ENCODE results near the gene FLACC1. TPM values are rescaled to one million over a fixed set of nuclear protein-coding genes. Genes with fewer than 3 reads are reported as not detected.
"Not testable (repeated sequence)": the region's sequence is repeated elsewhere in the genome, so short reads cannot be mapped to it uniquely, and the experiment has no call there.

FLACC1 gene
- polyA plus RNA-seq, 3 donors: 1.0 to 2.3 (median 2.3) TPM

DNA sequence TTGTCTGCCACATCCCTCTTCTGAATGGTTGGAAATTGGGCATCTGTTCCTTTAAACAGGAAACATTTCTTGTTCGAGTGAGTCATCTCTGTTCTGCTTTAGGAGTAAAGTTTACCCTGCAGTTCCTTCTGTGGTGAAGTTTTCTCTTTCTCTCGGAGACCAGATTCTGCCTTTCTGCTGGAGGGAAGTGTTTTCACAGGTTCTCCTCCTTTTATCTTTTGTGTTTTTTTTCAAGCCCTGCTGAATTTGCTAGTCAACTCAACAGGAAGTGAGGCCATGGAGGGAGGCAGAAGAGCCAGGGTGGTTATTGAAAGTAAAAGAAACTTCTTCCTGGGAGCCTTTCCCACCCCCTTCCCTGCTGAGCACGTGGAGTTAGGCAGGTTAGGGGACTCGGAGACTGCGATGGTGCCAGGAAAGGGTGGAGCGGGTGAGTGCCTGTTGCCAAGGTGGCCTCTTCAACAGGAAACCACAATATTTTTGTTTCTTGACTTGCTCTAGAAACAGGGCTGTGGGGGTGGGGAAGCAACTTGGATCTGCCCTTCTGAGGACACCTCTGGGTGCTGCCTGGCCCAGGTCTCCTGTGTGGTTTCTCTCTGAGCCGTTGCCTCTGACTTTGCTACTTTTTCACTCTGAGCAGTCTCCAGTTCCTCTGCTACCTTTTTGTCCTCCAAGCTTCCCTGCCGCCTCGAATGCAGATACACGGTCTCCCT, 99.0 kb downstream of the FLACC1 start:
- DNase-seq (ENCODE audit: low read depth in 3 of 3, low spot score in 2 of 3): peak in 2 of 3 donors; percentile 32 to 38

DNA sequence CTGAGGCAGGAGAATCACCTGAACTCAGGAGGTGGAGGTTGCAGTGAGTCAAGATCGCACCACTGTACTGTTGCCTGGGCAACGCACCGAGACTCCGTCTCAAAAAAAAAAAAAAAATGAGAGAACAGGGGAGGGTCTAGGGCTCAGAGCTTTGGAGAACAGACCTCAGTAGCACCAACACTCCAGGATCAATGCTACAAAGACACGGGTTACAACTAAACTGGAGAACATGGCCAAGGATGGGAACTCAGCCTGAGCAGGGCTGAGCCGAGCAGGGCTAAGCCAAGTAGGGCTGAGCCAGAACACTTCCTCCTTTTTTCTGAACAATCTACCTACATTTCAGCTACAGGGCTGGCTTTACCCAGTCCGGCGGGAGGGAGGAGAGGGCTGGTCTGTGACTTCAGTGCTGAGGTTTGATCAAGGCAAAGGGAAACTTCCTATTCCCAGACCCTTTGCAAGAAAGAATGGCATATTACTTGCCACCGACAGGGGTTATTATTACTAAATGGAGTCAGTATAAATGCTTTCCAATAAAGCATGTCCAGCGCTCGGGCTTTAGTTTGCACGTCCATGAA, 99.7 kb downstream of the FLACC1 start:
- no peak for DNase-seq (ENCODE audit: low read depth in 3 of 3, low spot score in 2 of 3)

DNA sequence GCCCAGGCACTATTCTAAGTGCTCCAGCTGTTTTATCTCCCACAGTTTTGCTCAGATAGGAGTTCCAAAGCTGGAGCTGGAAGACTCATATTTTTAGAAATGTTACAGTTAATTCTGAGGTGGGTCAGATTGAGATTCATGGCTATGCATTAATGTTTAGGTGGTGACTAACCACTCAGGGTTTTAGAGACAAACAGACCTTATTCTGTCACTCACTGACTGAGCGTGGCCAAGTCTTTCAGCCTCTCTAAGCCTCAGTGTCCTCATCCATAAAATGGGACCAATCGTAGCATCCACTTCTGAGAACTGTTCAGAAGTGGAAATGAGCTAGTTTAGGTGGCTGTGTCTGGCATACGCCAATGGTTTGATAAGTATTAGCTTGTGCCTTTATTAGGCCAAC, 101.1 kb downstream of the FLACC1 start:
- no peak for DNase-seq (ENCODE audit: low read depth in 3 of 3, low spot score in 2 of 3)

DNA sequence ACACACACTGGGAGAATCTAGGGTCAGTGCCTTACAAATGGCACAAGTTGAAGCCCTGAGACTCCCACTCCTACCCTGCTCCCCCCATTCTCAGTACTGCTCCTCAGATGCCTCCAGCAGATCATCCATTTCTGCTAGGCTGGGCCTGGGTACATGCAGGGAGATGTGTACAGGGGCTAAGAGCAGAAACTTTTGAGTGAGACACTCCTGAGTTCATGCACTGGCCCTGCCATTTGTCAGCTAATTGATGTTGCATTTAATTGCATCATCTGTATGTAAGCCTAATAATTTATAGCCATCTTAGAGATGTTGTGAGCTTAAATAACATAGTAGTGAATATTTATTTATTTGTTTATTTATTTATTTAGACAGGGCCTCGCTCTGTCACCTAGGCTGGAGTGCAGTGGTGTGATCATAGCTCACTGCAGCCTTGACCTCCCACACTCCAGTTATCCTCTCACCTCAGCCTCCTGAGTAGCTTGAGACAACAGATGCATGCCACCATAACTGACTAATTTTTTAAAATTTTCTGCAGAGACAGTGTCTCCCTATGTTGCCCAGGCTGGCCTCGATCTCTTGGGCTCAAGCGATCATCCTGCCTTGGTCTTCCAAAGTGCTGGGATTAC, 101.6 kb downstream of the FLACC1 start:
- no peak for DNase-seq (ENCODE audit: low read depth in 3 of 3, low spot score in 2 of 3)

DNA sequence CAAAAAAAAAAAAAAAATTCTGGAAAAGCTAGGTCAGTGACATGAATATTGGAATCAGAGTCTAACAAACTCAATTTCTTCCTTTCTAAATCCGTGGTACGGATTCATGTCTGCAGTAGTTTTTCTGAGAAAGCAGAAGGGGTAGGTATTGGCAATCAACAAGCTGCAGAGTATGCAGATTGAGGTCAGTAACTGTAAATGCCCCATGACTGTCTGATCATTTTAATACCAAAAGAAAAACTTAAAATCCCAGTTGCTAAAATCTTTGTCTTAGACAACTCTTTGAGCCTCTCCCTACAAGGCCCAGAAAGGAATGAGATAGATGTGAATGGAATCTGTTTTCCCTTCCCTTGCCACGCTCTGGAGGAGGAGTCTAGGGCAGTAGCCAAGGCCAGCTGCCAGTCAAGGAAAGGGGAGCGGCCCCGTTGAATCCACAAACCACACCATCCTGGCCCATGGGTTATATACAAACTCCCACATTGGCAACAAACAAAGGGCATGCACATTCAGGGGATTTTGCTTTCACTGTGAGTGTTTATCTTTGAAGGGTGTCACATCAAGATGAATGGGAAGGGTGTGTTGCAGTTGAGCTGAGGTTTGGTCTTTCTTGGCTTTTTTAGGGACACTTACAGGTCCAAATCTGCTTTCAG, 102.9 kb downstream of the FLACC1 start:
- DNase-seq (ENCODE audit: low read depth in 3 of 3, low spot score in 2 of 3): no peak

DNA sequence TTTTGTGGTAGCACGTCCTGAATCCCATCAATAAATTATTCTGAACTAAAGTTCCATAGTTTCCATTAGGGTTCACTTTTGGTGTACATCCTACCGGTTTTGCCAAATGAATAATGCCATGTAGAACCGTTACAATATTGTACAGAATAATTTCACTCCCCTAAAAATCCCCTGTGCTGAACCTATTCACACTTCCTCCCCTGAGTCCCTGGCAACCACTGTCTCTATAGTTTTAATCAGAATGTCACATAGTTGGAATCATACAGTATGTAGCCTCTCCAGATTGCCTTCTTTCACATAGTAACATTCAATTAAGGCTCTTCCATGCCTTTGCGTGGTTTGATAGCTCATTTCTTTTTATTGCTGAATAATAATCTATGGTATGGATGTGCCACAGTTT, 106.4 kb downstream of the FLACC1 start:
- DNase-seq (ENCODE audit: low read depth in 3 of 3, low spot score in 2 of 3): no peak

DNA sequence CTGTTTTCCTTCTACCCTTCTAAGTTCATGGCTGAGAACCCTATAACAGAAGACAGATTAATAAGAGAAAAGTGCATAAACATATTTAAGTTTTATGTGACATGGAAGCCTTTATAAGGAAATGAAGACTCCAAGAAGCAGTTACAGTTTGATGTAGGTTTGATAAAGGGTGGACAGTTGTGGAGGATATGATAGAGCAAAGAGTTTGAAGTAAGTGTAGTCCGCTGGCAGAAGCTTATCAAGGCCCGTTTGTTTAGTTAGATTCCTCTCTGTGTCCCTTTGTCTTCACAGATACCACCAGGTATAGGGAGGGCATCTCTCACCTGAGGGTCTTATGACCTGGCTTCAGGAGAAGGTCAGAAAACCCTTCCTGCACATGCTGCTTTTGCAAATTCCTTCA, 107.3 kb downstream of the FLACC1 start:
- DNase-seq (ENCODE audit: low read depth in 3 of 3, low spot score in 2 of 3): no peak

DNA sequence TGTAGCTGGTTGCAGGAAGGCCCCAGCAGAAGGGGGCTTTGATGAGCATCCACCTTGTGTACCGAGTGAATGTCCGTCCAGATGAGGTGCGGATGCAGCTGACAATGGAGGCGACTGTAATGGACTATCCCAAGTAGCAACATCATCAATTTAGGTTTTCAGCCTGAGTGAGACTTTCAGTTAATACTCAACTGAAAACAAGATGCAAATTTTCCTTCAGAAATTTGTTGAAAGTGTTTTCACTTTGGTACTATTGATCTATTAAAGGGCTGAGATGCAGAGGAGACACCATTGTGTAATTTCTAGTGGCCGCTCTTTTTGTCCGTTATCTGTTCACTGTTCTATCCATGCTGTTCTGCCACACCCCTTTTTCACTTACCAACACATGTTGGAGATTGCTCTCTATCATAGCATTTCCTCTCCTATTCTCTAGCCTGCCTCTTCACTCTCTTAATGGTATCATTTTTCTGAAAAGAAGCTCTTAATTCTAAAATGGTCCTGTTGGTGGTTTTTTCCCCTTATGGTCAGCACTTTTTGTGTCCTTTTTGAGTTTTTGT, 108.8 kb downstream of the FLACC1 start:
- DNase-seq (ENCODE audit: low read depth in 3 of 3, low spot score in 2 of 3): no peak

DNA sequence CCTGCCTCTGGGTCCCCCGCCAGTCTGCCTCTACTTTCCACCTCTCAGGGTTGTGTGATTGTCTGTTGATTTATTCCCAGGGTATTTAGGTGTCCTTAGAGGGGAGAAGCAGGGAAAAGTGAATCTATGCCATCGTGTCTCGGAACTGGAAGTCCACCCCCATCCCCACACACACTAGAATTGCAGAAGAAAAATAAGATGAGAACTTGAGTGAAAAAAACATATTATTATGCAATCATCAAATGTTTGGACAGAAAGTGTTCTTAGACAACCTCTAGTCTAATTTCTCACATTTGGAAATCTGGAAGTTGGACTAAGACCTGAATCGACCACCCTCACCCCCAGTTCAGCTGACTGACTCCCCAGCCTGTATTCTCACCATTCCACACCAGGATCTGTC, 110.9 kb downstream of the FLACC1 start:
- no peak for DNase-seq (ENCODE audit: low read depth in 3 of 3, low spot score in 2 of 3)

DNA sequence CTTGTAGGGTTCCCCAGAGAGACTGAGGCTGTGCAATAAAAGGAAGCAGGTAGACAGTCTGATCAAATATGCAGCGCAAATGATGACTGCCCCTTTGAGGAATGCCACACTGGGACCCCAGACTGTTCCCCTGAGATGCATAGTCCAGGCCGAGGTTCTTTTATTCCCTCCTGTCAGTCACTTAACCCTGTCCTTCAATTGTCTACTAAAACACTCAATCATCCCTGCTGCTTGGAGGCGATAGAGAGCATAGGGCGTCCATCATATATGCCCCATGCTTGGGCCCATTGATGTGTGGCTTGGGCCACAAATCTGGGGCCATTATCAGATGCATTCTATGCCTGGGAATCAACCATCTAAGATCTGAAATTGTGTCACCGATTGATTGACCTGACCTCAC, 112.3 kb downstream of the FLACC1 start:
- DNase-seq (ENCODE audit: low read depth in 3 of 3, low spot score in 2 of 3): no peak

DNA sequence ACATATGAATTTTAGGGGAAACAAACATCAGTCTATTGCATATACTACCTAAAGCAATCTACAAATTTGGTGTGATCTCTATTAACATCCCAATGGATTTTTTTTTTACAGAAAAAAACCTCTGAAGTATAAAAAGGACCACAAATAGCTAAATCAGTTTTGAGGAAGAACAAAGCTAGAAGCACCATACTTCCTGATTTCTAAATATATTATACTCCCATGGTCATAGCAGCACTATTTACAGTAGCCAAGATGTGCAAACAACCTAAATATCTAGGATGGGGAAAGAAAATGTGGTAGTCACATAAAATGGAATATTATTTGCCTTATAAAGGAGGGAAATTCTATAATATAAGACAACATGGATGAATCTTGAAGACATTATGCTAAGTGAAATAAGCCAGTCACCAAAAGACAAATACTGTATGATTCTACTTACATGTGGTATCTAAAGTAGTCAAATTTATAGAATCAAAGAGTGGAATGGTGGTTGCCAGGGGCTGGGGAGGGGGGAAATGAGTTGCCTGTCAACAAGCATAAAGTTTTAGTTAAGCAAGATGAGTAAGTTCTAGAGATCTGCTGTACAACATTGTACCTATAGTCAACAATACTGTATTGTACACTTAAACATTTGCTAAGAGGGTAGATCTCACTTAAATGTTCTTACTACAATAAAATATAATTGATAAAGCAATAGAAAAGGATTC, 114.4 kb downstream of the FLACC1 start:
- no peak for DNase-seq (ENCODE audit: low read depth in 3 of 3, low spot score in 2 of 3)

DNA sequence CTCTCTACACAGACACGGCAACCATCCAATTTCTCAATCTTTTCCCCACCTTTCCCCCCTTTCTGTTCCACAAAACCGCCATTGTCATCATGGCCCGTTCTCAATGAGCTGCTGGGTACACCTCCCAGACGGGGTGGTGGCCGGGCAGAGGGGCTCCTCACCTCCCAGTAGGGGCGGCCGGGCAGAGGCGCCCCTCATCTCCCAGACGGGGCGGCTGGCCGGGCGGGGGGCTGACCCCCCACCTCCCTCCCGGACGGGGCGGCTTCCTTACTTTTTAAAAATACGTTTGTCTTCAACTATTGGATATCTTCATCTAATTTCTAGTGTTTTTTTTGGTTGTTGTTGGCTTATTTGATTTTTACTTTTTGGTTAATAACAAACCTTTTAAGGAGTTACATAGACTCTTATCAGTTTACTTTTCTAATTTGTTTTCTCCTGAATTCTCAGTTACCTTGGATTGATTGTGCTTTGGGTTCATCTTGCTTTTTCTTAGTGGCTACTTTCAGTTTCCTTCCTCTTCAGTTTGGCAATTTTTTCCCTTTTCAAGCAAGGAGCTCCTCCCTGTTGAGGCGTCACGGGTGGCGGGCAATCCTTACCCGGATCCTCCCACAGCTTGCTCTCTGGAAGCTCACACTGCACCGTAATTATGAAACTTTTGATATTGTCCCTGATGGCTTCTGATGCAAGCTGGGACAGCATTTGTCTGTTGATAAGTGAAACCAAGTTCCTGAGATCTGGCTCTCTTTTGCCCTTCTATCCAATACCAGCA, 117.8 kb downstream of the FLACC1 start:
- DNase-seq (ENCODE audit: low read depth in 3 of 3, low spot score in 2 of 3): not testable (repeated sequence)

Other genes starting within 250 kb of the FLACC1 start
- 10 to 100 TPM; 50.2 to 55.3 (median 52.8) TPM for gene CFLAR, start 241.2 kb downstream of the FLACC1 start, polyA plus RNA-seq (ENCODE audit: insufficient read length in 3 of 3)
- gene CASP10, start 174.2 kb downstream of the FLACC1 start, polyA plus RNA-seq (ENCODE audit: insufficient read length in 3 of 3): 1 to 10 TPM; 7.2 to 8.0 (median 8.0) TPM
- 10 to 100 TPM; 14.9 to 17.3 (median 15.2) TPM for gene CASP8, start 96.8 kb downstream of the FLACC1 start, polyA plus RNA-seq (ENCODE audit: insufficient read length in 3 of 3)
- gene TRAK2, start 94.1 kb upstream of the FLACC1 start, polyA plus RNA-seq (ENCODE audit: insufficient read length in 3 of 3): 10 to 100 TPM; 42.8 to 48.7 (median 45.9) TPM
- 10 to 100 TPM; 82.5 to 86.2 (median 83.8) TPM for gene STRADB, start 94.4 kb upstream of the FLACC1 start, polyA plus RNA-seq (ENCODE audit: insufficient read length in 3 of 3)

All from right renal cortex interstitium (tissue), 3 donors.